ENCODE results near the gene TP73.

Gene TP73

GRCh38 chr1:3651930-3652547, at the start of gene TP73:
Gene TP73, plus strand, starts transcription at chr1:3652516. Its CDS starts 29,850 bp downstream, at chr1:3682366.
- DNase-seq = no peak

- no peak for DNase-seq
These were observed 49.2 kb upstream of the TP73 start for GRCh38 chr1:3603156-3603555.

DNA sequence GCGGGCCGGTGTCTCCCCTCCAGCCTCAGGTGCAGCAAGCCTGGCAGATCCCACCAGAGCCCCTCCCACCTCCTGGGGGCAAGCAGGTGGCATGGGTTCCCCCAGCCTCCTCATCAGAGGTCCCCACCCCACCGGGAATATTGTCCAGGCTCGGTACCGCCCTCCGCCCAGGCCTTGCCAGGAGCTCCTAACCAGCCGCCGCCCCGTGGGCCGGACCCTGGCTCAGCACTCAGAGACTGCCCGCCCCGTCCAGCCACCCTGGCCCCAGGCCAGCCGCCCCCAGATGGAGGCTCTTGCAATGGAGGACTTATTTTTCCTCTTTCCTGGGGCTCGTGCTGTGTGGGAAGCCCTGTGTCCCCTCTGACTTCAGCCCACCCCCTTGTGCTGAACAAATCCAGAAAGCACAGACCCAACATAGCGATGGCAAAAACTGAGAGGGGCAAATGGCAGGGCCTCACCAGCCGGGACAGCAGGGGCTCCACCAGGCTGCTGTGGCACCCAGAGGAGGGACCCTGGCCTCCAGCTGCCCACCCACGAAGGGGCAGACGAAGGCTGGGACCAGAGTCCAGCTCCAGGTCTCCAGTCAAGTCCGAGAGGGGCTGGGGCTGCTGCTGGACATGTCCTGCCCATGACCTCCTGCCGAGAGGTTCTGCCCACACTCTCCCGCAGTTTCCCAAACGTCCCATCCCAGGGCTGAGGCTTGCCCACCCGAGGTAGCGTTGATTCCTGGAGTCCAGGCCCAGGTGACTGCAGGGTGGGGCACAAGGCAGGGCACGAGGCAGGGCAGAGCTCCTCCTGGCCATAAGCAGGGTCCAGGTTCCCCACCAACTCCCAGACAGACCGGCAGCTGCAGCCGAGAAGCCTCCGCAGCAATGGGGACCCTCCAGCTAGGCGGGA, 48.5 kb upstream of the TP73 start:
- no peak for DNase-seq

GRCh38 chr1:3604468-3604974, 47.8 kb upstream of the TP73 start:
- no peak for DNase-seq

GRCh38 chr1:3604997-3605823, 47.1 kb upstream of the TP73 start:
- no peak for DNase-seq

- DNase-seq = no peak
These were observed 45.3 kb upstream of the TP73 start for GRCh38 chr1:3606779-3607702.

DNA sequence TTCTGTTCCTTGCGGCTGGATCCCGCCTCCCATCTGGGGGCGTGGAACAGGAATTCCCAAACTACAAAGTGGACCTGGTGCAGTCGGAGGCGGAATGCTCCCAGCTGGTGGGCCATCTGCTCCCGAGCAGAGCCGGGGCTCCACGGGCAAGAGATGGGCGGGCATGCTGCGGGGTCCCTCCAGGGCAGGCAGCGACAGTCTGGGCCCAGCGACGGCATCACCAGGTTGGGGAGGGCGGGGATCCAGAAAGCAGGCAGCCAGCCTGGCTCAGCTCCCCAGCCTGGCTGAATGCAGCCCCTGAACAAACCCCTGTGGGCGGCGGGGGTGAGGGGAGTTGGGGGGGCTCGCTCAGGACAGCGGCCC, 44.6 kb upstream of the TP73 start:
- DNase-seq = no peak

DNA sequence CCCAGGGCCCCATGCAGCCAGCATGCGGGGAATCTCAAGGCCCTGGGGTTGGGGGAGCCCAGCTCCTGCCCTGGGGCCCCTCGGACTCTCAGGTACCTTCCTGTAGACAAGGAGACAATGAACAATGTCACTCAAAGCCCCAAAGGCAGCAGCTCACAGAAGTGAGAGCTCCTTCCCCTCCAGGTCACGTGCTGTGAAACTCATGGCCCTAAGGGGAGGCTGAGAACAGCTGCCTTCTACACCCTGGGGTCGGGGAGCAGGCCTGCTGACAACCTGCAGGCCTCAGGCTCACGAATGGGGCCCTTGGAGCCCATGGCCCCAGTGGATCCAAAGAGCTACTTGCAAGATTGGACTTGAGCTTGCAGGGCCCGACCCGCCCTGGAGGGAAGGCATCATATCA, 44.2 kb upstream of the TP73 start:
- DNase-seq = no peak

- no peak for DNase-seq
These were observed 43.1 kb upstream of the TP73 start for GRCh38 chr1:3609016-3609768.

GRCh38 chr1:3609769-3610526, 42.4 kb upstream of the TP73 start:
- DNase-seq = no peak

- no peak for DNase-seq
These were observed 41.7 kb upstream of the TP73 start for GRCh38 chr1:3610527-3611169.

DNA sequence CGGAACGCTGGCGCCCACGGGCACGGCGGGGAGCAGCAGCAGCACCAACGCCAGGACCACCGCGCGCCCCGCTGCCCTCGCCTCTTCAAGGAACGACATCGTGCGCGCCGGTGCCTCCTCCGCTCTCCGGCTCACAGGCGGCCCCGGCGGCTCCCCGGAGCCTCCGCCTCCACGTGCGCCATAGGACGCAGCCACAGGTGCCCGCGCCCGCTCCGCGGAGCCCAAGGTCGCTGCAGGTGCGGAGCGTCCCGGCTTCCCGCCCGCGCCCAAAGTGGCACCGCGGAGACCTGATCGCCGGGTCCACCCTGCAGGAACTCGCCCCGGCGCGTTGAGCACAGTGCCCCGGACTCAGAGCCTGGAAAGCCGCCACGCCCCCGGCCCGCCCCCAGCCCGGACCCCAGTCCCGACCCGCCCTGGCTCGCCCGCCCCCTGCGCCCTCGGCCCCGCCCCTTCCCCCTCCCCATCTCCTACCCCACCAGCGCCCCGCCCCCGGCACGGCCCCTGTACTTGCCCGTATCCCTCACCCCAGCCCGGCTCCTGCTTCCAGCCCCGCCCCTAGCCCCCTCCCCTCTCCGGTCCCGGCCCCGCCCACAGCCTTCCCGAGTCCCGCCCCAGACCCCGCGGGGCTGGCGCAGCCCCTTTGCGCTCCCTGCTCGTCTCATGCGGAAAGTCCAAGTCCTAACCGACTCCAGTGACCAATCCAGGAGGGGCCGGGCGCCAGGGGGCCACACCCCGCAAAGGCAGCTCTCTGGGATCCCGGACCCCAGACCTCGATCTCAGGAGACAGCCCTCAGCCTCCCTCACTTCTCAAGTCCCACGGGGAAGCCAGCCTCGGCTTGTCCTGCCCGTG, 40.9 kb upstream of the TP73 start, which contains the start of gene MEGF6:
Gene MEGF6 (minus strand): TSS at position 339 of the 850 bp plus-strand sequence. CDS start 240 bp downstream, at position 99.
- DNase-seq = peak; percentile 67

DNA sequence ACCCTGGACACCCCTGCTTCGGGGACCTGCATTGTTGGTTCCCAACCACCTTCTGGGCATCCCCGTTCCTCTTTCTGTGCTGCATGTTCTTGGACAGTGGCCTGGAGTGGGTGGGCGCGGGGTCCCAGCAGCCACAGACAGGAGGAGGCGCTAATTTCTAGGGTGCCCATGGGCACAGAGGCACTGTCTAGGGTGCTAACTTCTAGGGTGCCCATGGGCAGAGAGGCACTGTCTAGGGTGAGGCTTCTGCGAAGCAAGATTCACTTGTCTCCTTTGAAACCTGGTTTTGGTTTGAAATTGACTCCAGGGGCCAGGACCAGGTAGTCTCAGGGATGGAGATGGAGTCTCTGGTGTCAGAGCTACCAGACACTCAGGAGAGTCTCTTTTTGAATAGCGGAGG, 40.2 kb upstream of the TP73 start:
- DNase-seq = no peak

- no peak for DNase-seq
These were observed 37.3 kb upstream of the TP73 start for GRCh38 chr1:3614755-3615742.

DNA sequence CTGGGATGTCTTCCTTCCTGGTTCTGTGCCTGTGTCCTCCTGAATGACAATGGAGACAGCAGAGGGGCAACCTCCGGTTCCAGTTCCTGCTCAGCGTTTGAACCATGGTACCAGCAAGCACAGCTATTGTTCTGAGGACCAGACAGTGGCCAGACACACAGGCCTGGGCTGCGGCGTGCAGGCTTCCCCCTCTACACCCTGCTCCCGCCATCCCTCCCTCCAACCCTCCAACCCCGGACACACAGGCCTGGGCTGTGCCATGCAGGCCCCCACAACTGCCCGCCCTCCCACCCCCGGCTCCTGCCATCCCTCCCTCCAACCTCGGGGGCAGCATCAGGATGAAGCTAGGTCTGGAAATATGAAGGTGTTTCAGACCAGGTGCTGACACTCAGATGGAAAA, 35.5 kb upstream of the TP73 start:
- no peak for DNase-seq

DNA sequence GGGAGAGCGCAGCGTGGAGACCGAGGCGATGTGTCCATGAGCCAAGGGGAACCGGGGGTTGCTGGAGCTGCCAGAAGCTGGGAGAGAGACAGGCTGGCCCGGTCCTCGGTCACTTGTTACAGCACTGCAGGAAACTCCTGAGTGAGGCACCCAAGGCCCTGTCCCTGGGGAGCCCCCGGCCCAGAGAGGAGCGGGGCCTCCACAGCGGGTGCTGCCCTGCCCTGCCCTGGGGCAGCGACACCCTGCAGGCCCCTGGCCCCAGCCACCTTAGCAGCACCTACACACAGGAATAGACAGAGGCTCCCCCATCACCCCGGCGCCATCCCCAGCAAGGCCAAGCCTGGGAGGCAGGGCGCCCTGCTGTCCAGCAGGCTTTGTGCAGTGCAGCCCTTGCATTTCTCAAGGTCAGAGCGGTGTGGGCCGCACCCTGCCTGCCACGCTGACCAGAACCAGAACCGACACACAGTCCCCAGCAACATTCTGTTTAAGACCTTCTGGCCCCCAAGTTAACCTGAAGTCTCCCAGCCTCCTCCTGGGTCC, 34.4 kb upstream of the TP73 start:
- no peak for DNase-seq

GRCh38 chr1:3618531-3618880, 33.8 kb upstream of the TP73 start:
- DNase-seq = no peak

Measured in CD4-positive, alpha-beta T cell treated with Interferon gamma for 1 hour (primary cell).